Measurements from ENCODE around the gene MYO1B.

The MYO1B gene

GRCh38 chr2:191289049-191289448 is 43.8 kb downstream of the MYO1B start:
- TF ChIP-seq, protein P1, sequence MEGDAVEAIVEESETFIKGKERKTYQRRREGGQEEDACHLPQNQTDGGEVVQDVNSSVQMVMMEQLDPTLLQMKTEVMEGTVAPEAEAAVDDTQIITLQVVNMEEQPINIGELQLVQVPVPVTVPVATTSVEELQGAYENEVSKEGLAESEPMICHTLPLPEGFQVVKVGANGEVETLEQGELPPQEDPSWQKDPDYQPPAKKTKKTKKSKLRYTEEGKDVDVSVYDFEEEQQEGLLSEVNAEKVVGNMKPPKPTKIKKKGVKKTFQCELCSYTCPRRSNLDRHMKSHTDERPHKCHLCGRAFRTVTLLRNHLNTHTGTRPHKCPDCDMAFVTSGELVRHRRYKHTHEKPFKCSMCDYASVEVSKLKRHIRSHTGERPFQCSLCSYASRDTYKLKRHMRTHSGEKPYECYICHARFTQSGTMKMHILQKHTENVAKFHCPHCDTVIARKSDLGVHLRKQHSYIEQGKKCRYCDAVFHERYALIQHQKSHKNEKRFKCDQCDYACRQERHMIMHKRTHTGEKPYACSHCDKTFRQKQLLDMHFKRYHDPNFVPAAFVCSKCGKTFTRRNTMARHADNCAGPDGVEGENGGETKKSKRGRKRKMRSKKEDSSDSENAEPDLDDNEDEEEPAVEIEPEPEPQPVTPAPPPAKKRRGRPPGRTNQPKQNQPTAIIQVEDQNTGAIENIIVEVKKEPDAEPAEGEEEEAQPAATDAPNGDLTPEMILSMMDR (IDR thresholded peaks at IDR 0.05; ENCODE audit: low read depth, low read length, missing control alignments) = no peak
- H3K4me3 ChIP-seq (ENCODE audit: low read depth, low read length) = no peak overlapping the region
- no peak for DNase-seq (ENCODE audit: low read depth)

DNA sequence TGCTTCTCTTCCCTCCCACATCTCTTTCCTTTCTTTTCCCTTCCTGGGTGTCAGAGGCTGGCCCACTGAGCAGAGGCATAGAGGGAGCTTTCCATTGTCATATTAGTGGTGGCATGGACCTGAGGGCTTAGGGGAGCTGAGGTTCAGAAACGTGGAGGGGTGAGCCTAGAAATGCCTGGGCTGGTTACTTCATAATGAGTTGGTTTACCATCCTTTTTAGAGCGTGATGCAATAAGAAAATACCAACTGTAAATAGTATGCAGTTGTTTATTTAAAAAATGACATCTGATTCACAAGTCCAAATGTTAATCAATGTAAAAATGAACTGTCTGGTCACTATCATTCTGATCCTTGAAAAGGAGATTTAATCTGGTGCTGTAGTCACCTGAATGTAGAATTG is 46.3 kb downstream of the MYO1B start:
- no peak for DNase-seq (ENCODE audit: low read depth)
- H3K4me3 ChIP-seq (ENCODE audit: low read depth, low read length) = no peak overlapping the region
- TF ChIP-seq, protein P1 (IDR thresholded peaks at IDR 0.05; ENCODE audit: low read depth, low read length, missing control alignments) = no peak

GRCh38 chr2:191292869-191293268 is 47.7 kb downstream of the MYO1B start:
- TF ChIP-seq, protein P1 (IDR thresholded peaks at IDR 0.05; ENCODE audit: low read depth, low read length, missing control alignments) = no peak
- H3K4me3 ChIP-seq (ENCODE audit: low read depth, low read length) = no peak overlapping the region
- DNase-seq (ENCODE audit: low read depth) = no peak

DNA sequence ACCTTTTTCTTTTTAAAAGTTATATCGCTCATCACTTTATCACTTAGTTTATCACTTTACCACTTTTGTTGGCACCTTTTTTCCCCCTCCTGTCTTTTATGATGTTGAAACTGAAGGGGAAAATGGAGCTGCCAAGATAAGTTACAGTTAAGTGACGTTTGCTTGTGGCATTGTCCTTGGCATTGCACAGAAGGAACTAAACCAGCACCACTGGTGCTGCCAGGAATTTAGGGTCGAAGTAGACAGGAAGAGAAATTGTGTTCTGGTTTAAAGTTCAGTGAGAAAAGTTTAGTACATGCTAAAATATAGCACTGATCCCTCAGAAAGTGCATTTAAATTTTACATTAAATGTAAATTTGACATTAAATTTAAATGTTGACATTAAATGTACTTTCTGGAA is 49.9 kb downstream of the MYO1B start:
- TF ChIP-seq, protein P1 (IDR thresholded peaks at IDR 0.05; ENCODE audit: low read depth, low read length, missing control alignments) = no peak
- no peak for DNase-seq (ENCODE audit: low read depth)
- H3K4me3 ChIP-seq (ENCODE audit: low read depth, low read length) = no peak overlapping the region

GRCh38 chr2:191296083-191297006 is 51.1 kb downstream of the MYO1B start:
- no peak for DNase-seq (ENCODE audit: low read depth)
- no peak overlapping the region for H3K4me3 ChIP-seq (ENCODE audit: low read depth, low read length)
- TF ChIP-seq, protein P1 (IDR thresholded peaks at IDR 0.05; ENCODE audit: low read depth, low read length, missing control alignments) = no peak

DNA sequence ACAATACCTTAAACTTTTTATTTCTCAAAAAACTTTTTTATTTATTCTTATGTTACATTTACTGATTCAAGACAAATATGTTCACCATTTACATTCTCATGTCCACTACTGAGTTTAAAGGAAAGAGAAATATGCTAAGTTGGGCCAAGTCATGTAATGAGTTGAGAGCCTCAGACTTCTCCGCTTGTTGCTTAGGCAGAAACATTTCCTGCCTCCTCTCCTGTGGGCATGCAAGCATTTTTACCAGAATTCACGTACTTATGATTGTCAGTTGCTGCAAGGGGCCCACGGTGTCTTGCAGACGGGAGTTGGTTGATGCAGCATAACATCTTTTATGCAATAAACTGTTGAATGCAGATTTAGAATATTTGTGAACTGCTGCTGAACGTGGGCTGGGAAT is 51.8 kb downstream of the MYO1B start:
- TF ChIP-seq, protein P1 (IDR thresholded peaks at IDR 0.05; ENCODE audit: low read depth, low read length, missing control alignments) = no peak
- no peak for DNase-seq (ENCODE audit: low read depth)
- no peak overlapping the region for H3K4me3 ChIP-seq (ENCODE audit: low read depth, low read length)

DNA sequence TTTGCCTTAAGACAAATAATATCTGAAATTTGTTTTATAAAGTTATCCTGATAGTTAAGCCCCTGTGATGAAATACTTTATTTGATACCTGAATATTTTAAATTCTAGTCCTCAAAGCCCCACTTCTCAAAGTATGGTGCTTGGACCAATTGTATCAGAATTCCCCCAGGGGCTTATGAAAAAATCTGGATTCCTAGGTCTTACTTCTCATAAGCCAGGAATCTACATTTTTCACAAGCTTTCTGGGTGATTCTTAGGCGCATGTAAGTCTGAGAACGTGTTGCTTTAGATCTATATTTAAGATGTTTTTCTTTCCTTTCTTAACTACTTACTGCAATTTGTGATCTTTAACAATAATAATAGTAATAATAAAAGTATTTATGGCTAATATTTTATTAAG is 53.1 kb downstream of the MYO1B start:
- no peak overlapping the region for H3K4me3 ChIP-seq (ENCODE audit: low read depth, low read length)
- no peak for DNase-seq (ENCODE audit: low read depth)
- TF ChIP-seq, protein P1 (IDR thresholded peaks at IDR 0.05; ENCODE audit: low read depth, low read length, missing control alignments) = no peak
